Caco-2 (cell line): ENCODE measurements around the gene HTR1D. TPM values are rescaled to one million over a fixed set of nuclear protein-coding genes. Genes with fewer than 3 reads are reported as not detected.

Source experiments
- BruUV-seq: library from RNA; stranded (reverse); fragments of 400-500 nt; replicated peaks from 2 replicates; lab custom pipeline; 2021; lab: Mats Ljungman, UMichigan
- CTCF ChIA-PET: fragments of 300-600 bp; sonication (Branson Sonifier 250); formaldehyde crosslinking; loops from one replicate; lab custom pipeline; 2022; ENCODE audit warnings: antibody characterized with exemption; lab: Charles Lee
- POLR2A ChIA-PET: fragments of 300-600 bp; sonication (Branson Sonifier 250); formaldehyde crosslinking; loops from one replicate; lab custom pipeline; 2022; ENCODE audit warnings: antibody characterized with exemption; lab: Charles Lee
- DNase-seq, 2 experiments: peaks; one replicate each; pipeline versions ENCODE4 v3.0.0 to v3.0.0-alpha.2; 2020 to 2022
- H3K27me3 ChIP-seq: replicated peaks from 2 replicates; pipeline ENCODE4 v1.6.0; 2011; ENCODE audit warnings: low read length; ENCODE audit not compliant: control insufficient read depth, insufficient read depth
- H3K36me3 ChIP-seq: 2 replicates; pipeline ENCODE4 v1.5.1; 2011; ENCODE audit warnings: low read length; ENCODE audit not compliant: control insufficient read depth, insufficient read depth
- H3K4me1 ChIP-seq: fragments of 250-450 bp; sonication (Bioruptor Pico); 2 replicates; pipeline ENCODE4 v1.5.1; 2020; ENCODE audit warnings: mild to moderate bottlenecking
- H3K4me3 ChIP-seq: 2 replicates; pipeline ENCODE4 v1.5.1; 2011; ENCODE audit warnings: low read depth, mild to moderate bottlenecking, control low read depth, low read length
- H3K9me3 ChIP-seq: fragments of 250-450 bp; sonication (Bioruptor Pico); 2 replicates; pipeline ENCODE4 v1.5.1; 2020; ENCODE audit warnings: mild to moderate bottlenecking, moderate library complexity
- H3K27ac Mint-ChIP-seq: one replicate; pipeline ENCODE4 v1.8.0; 2022; ENCODE audit warnings: mixed read lengths; ENCODE audit not compliant: unreplicated experiment
- H3K27me3 Mint-ChIP-seq: one replicate; pipeline ENCODE4 v1.8.0; 2022; ENCODE audit warnings: mixed read lengths; ENCODE audit not compliant: insufficient read depth, unreplicated experiment
- H3K36me3 Mint-ChIP-seq: one replicate; pipeline ENCODE4 v1.8.0; 2022; ENCODE audit warnings: mild to moderate bottlenecking, mixed read lengths; ENCODE audit not compliant: insufficient read depth, unreplicated experiment
- H3K4me1 Mint-ChIP-seq: one replicate; pipeline ENCODE4 v1.8.0; 2022; ENCODE audit warnings: low read depth, mixed read lengths; ENCODE audit not compliant: unreplicated experiment
- H3K4me3 Mint-ChIP-seq: one replicate; pipeline ENCODE4 v1.8.0; 2022; ENCODE audit warnings: mild to moderate bottlenecking, moderate library complexity, mixed read lengths; ENCODE audit not compliant: unreplicated experiment
- H3K9me3 Mint-ChIP-seq: one replicate; pipeline ENCODE4 v1.8.0; 2022; ENCODE audit warnings: mixed read lengths; ENCODE audit not compliant: unreplicated experiment
- CTCF ChIP-seq, 2 experiments: fragments of 200-600 bp in 1 of 2; IDR thresholded peaks; 1 replicate in 1 of 2; 2 replicates in 1 of 2; pipeline versions ENCODE4 v1.5.1 to v1.8.0; 2011 to 2022; ENCODE audit warnings: antibody characterized with exemption in 1 of 2, control low read depth in 1 of 2, inconsistent platforms in 1 of 2, low read depth in 1 of 2, low read length in 1 of 2, mild to moderate bottlenecking in 1 of 2, moderate library complexity in 1 of 2; ENCODE audit not compliant: insufficient read depth in 1 of 2, severe bottlenecking in 1 of 2, unreplicated experiment in 1 of 2
- intact Hi-C: fragments of 100-400 bp; cut with micrococcal nuclease; formaldehyde crosslinking; loops from one replicate; pipeline ENCODE4 v1.10.0; 2022; ENCODE audit not compliant: unreplicated experiment
- total RNA-seq: library from RNA; stranded (reverse); gene quantifications from 2 replicates; pipeline ENCODE4 v1.2.3, GENCODE V29; 2022

Gene HTR1D
- total RNA-seq, 1 experiment from 2014 or later: 8.7 TPM

GRCh38 chr1:23242414-23242813 is 25.1 kb upstream of the HTR1D start:
- no peaks in the 10 kb centered on the region for H3K9me3 Mint-ChIP-seq
- no peak overlapping the region for H3K4me3 ChIP-seq
- TF ChIP-seq CTCF (IDR thresholded peaks at IDR 0.05; ENCODE audit: insufficient read depth in 1 of 2, low read depth in 1 of 2, low read length in 1 of 2, severe bottlenecking in 1 of 2, unreplicated experiment in 1 of 2): no peak
- intact Hi-C loops: no loop called here
- BruUV-seq: no TSS peak
- ChIA-PET CTCF (no interaction called here), POLR2A (no interaction called here)
- no peak overlapping the region for H3K27ac Mint-ChIP-seq
- no peaks in the 10 kb centered on the region for H3K9me3 ChIP-seq
- no peaks in the 10 kb centered on the region; the same call in 1 of the 2 replicates for H3K36me3 ChIP-seq
- no peaks in the 10 kb centered on the region for H3K27me3 ChIP-seq
- no peaks in the 10 kb centered on the region for H3K36me3 Mint-ChIP-seq
- H3K4me3 Mint-ChIP-seq: no peak overlapping the region
- H3K27me3 Mint-ChIP-seq: no peaks in the 10 kb centered on the region
- no peak for DNase-seq
- no peaks in the 10 kb centered on the region for H3K4me1 Mint-ChIP-seq
- no peaks in the 10 kb centered on the region for H3K4me1 ChIP-seq

GRCh38 chr1:23239638-23240295 is 22.5 kb upstream of the HTR1D start:
- Mint-ChIP-seq H3K4me1 (no peaks in the 10 kb centered on the region), H3K9me3 (no peaks in the 10 kb centered on the region), H3K36me3 (no peaks in the 10 kb centered on the region), H3K27me3 (no peaks in the 10 kb centered on the region), H3K27ac (no peak overlapping the region), H3K4me3 (no peak overlapping the region)
- no peaks in the 10 kb centered on the region for H3K9me3 ChIP-seq
- ChIA-PET CTCF (no interaction called here), POLR2A (no interaction called here)
- H3K4me3 ChIP-seq: no peak overlapping the region
- BruUV-seq: no TSS peak
- H3K4me1 ChIP-seq: no peaks in the 10 kb centered on the region
- intact Hi-C loops: no loop called here
- no peaks in the 10 kb centered on the region for H3K27me3 ChIP-seq
- TF ChIP-seq CTCF (IDR thresholded peaks at IDR 0.05; ENCODE audit: insufficient read depth in 1 of 2, low read depth in 1 of 2, low read length in 1 of 2, severe bottlenecking in 1 of 2, unreplicated experiment in 1 of 2): no peak
- H3K36me3 ChIP-seq: no peaks in the 10 kb centered on the region
- DNase-seq: no peak

- H3K9me3 Mint-ChIP-seq: no peaks in the 10 kb centered on the region
- no peak overlapping the region for H3K27ac Mint-ChIP-seq
- Histone ChIP-seq H3K27me3 (no peaks in the 10 kb centered on the region), H3K9me3 (no peaks in the 10 kb centered on the region), H3K4me1 (no peaks in the 10 kb centered on the region), H3K4me3 (no peak overlapping the region), H3K36me3 (no peaks in the 10 kb centered on the region)
- H3K4me3 Mint-ChIP-seq: no peak overlapping the region
- no peak for TF ChIP-seq CTCF (IDR thresholded peaks at IDR 0.05; ENCODE audit: insufficient read depth in 1 of 2, low read depth in 1 of 2, low read length in 1 of 2, severe bottlenecking in 1 of 2, unreplicated experiment in 1 of 2)
- H3K27me3 Mint-ChIP-seq: no peaks in the 10 kb centered on the region
- ChIA-PET POLR2A (no interaction called here), CTCF (no interaction called here)
- DNase-seq: no peak
- no TSS peak for BruUV-seq
- no peaks in the 10 kb centered on the region for H3K36me3 Mint-ChIP-seq
- intact Hi-C loops: no loop called here
- no peaks in the 10 kb centered on the region for H3K4me1 Mint-ChIP-seq
Observed at GRCh38 chr1:23238565-23238964, 21.3 kb upstream of the HTR1D start.
